Measurements from ENCODE around the gene ITGA3. TPM values are rescaled to one million over a fixed set of nuclear protein-coding genes. Genes with fewer than 3 reads are reported as not detected.

ITGA3 gene
- polyA plus RNA-seq, 1 experiment, result 39.9 TPM

- ChIA-PET POLR2A (interaction anchor here (1.4 kb wide), 1 partner anchor 17 kb away, joined by 6 read pairs; no protein-coding TSS in a partner anchor), CTCF (interaction anchor here (1.4 to 1.6 kb wide), 2 partner anchors 47 to 51 kb away, joined by 3 to 9 read pairs; no protein-coding TSS in a partner anchor)
- Histone ChIP-seq H3K4me3 (ENCODE audit: low read depth, low read length) (no peak overlapping the region), H3K27me3 (ENCODE audit: control insufficient read depth, insufficient read depth, low read length) (no peaks in the 10 kb centered on the region), H3K27ac (ENCODE audit: low read depth, low read length) (peak overlapping the region; percentile 68), H3K9me3 (ENCODE audit: control insufficient read depth, insufficient read depth, low read length) (no peaks in the 10 kb centered on the region; the same call in 1 of the 2 replicates)
- no peak for TF ChIP-seq CTCF (IDR thresholded peaks at IDR 0.05; ENCODE audit: low read depth, low read length)
- no peak for DNase-seq (ENCODE audit: low read depth, low spot score)
Measured at GRCh38 chr17:50047083-50047482, 8.8 kb upstream of the ITGA3 start.

GRCh38 chr17:50047488-50048126, 8.3 kb upstream of the ITGA3 start:
- H3K9me3 ChIP-seq (ENCODE audit: control insufficient read depth, insufficient read depth, low read length), result no peaks in the 10 kb centered on the region; the same call in 1 of the 2 replicates
- H3K27me3 ChIP-seq (ENCODE audit: control insufficient read depth, insufficient read depth, low read length), result no peaks in the 10 kb centered on the region
- ChIA-PET POLR2A (interaction anchor here (1.4 kb wide), 1 partner anchor 17 kb away, joined by 6 read pairs; no protein-coding TSS in a partner anchor), CTCF (interaction anchor here (1.4 to 1.6 kb wide), 2 partner anchors 47 to 51 kb away, joined by 3 to 9 read pairs; no protein-coding TSS in a partner anchor)
- no peak for DNase-seq (ENCODE audit: low read depth, low spot score)
- peak overlapping the region; percentile 68 for H3K27ac ChIP-seq (ENCODE audit: low read depth, low read length)
- no peak overlapping the region for H3K4me3 ChIP-seq (ENCODE audit: low read depth, low read length)
- no peak for TF ChIP-seq CTCF (IDR thresholded peaks at IDR 0.05; ENCODE audit: low read depth, low read length)

GRCh38 chr17:50048146-50048720, 7.7 kb upstream of the ITGA3 start:
- H3K9me3 ChIP-seq (ENCODE audit: control insufficient read depth, insufficient read depth, low read length), result no peaks in the 10 kb centered on the region; the same call in 1 of the 2 replicates
- DNase-seq (ENCODE audit: low read depth, low spot score), result no peak
- H3K27me3 ChIP-seq (ENCODE audit: control insufficient read depth, insufficient read depth, low read length), result no peaks in the 10 kb centered on the region
- TF ChIP-seq CTCF (IDR thresholded peaks at IDR 0.05; ENCODE audit: low read depth, low read length), result no peak
- ChIA-PET CTCF (interaction anchor here (1.6 kb wide), 1 partner anchor 46 kb away, joined by 9 read pairs; no protein-coding TSS in a partner anchor), POLR2A (interaction anchor here (0.8 to 1.4 kb wide), 2 partner anchors 13 to 18 kb away, joined by 3 to 6 read pairs; no protein-coding TSS in a partner anchor)
- no peak overlapping the region for H3K4me3 ChIP-seq (ENCODE audit: low read depth, low read length)
- H3K27ac ChIP-seq (ENCODE audit: low read depth, low read length), result no peak overlapping the region

GRCh38 chr17:50048988-50049387, 6.9 kb upstream of the ITGA3 start:
- DNase-seq (ENCODE audit: low read depth, low spot score), result no peak
- no peaks in the 10 kb centered on the region for H3K9me3 ChIP-seq (ENCODE audit: control insufficient read depth, insufficient read depth, low read length)
- ChIA-PET POLR2A (no interaction called here), CTCF (no interaction called here)
- H3K27me3 ChIP-seq (ENCODE audit: control insufficient read depth, insufficient read depth, low read length), result no peaks in the 10 kb centered on the region
- H3K27ac ChIP-seq (ENCODE audit: low read depth, low read length), result no peak overlapping the region
- TF ChIP-seq CTCF (IDR thresholded peaks at IDR 0.05; ENCODE audit: low read depth, low read length), result no peak
- no peak overlapping the region for H3K4me3 ChIP-seq (ENCODE audit: low read depth, low read length)

GRCh38 chr17:50049636-50050035, 6.3 kb upstream of the ITGA3 start:
- no peak overlapping the region for H3K4me3 ChIP-seq (ENCODE audit: low read depth, low read length)
- DNase-seq (ENCODE audit: low read depth, low spot score), result no peak
- no peak for TF ChIP-seq CTCF (IDR thresholded peaks at IDR 0.05; ENCODE audit: low read depth, low read length)
- ChIA-PET CTCF (no interaction called here), POLR2A (no interaction called here)
- H3K27me3 ChIP-seq (ENCODE audit: control insufficient read depth, insufficient read depth, low read length), result no peaks in the 10 kb centered on the region
- no peaks in the 10 kb centered on the region for H3K9me3 ChIP-seq (ENCODE audit: control insufficient read depth, insufficient read depth, low read length)
- no peak overlapping the region for H3K27ac ChIP-seq (ENCODE audit: low read depth, low read length)
